H9 (cell line): ENCODE measurements around the gene PRR5L. TPM values are rescaled to one million over a fixed set of nuclear protein-coding genes. Genes with fewer than 3 reads are reported as not detected.
A peak's percentile ranks its signal among the peaks of the same experiment; 100 is the strongest.
"Not testable (repeated sequence)": the region's sequence is repeated elsewhere in the genome, so short reads cannot be mapped to it uniquely, and the experiment has no call there.

Experiments
- DNase-seq: peaks from one replicate; pipeline ENCODE4 v3.0.0-alpha.2; 2017
- H2AFZ ChIP-seq: one replicate; pipeline ENCODE4 v1.6.1; 2013; ENCODE audit warnings: mild to moderate bottlenecking, low read length, control low read depth, moderate library complexity
- H2AK5ac ChIP-seq: 2 replicates; pipeline ENCODE4 v1.6.1; 2013; ENCODE audit warnings: low read length, control low read depth, mixed read lengths; ENCODE audit not compliant: insufficient read length
- H2BK120ac ChIP-seq: one replicate; pipeline ENCODE4 v1.6.1; 2013; ENCODE audit warnings: low read depth, mild to moderate bottlenecking, low read length, control low read depth, inconsistent platforms; ENCODE audit not compliant: poor library complexity, severe bottlenecking
- H2BK12ac ChIP-seq: 2 replicates; pipeline ENCODE4 v1.6.1; 2013; ENCODE audit warnings: low read length, control low read depth, mixed read lengths, low read depth; ENCODE audit not compliant: insufficient read length
- H2BK15ac ChIP-seq: 2 replicates; pipeline ENCODE4 v1.6.1; 2013; ENCODE audit warnings: low read depth, low read length, control low read depth
- H2BK20ac ChIP-seq: one replicate; pipeline ENCODE4 v1.6.1; 2013; ENCODE audit warnings: low read depth, mild to moderate bottlenecking, low read length, control low read depth, inconsistent platforms; ENCODE audit not compliant: poor library complexity, severe bottlenecking
- H2BK5ac ChIP-seq: 2 replicates; pipeline ENCODE4 v1.6.1; 2013; ENCODE audit warnings: low read length, control low read depth, mixed read lengths; ENCODE audit not compliant: insufficient read length
- H3K14ac ChIP-seq: 2 replicates; pipeline ENCODE4 v1.6.1; 2013; ENCODE audit warnings: low read length, control low read depth; ENCODE audit not compliant: insufficient read depth
- H3K18ac ChIP-seq: 2 replicates; pipeline ENCODE4 v1.6.1; 2013; ENCODE audit warnings: low read depth, mild to moderate bottlenecking, mixed read lengths, low read length, control low read depth; ENCODE audit not compliant: insufficient read length
- H3K23ac ChIP-seq: 2 replicates; pipeline ENCODE4 v1.6.1; 2013; ENCODE audit warnings: low read length, control low read depth, mixed read lengths, low read depth; ENCODE audit not compliant: insufficient read length
- H3K23me2 ChIP-seq: 2 replicates; pipeline ENCODE4 v1.6.1; 2013; ENCODE audit warnings: low read depth, mild to moderate bottlenecking, mixed read lengths, low read length, control low read depth; ENCODE audit not compliant: insufficient read length, poor library complexity, severe bottlenecking
- H3K27ac ChIP-seq: 2 replicates; pipeline ENCODE4 v1.5.1; 2013; ENCODE audit warnings: low read length, control low read depth, mixed read lengths, low read depth; ENCODE audit not compliant: insufficient read length
- H3K27me3 ChIP-seq: 2 replicates; pipeline ENCODE4 v1.6.1; 2013; ENCODE audit warnings: low read length, control low read depth, inconsistent platforms; ENCODE audit not compliant: insufficient read depth
- H3K4ac ChIP-seq: 2 replicates; pipeline ENCODE4 v1.6.1; 2013; ENCODE audit warnings: low read depth, mild to moderate bottlenecking, control low read depth, inconsistent platforms, low read length, moderate library complexity
- H3K4me1 ChIP-seq: 2 replicates; pipeline ENCODE4 v1.6.1; 2013; ENCODE audit warnings: low read length, control low read depth, inconsistent platforms; ENCODE audit not compliant: insufficient read depth
- H3K4me2 ChIP-seq: 2 replicates; pipeline ENCODE4 v1.6.1; 2013; ENCODE audit warnings: low read length, control low read depth, mixed read lengths; ENCODE audit not compliant: insufficient read length, insufficient read depth
- H3K56ac ChIP-seq: 2 replicates; pipeline ENCODE4 v1.6.1; 2013; ENCODE audit warnings: low read depth, mild to moderate bottlenecking, mixed read lengths, low read length, control low read depth; ENCODE audit not compliant: insufficient read length
- H3K79me1 ChIP-seq: 2 replicates; pipeline ENCODE4 v1.6.1; 2013; ENCODE audit warnings: low read depth, mild to moderate bottlenecking, moderate library complexity, low read length, control low read depth, inconsistent platforms; ENCODE audit not compliant: insufficient read depth, poor library complexity, severe bottlenecking
- H3K79me2 ChIP-seq: 2 replicates; pipeline ENCODE4 v1.6.1; 2013; ENCODE audit warnings: low read length, control low read depth, inconsistent platforms; ENCODE audit not compliant: insufficient read depth
- H3K9ac ChIP-seq: 2 replicates; pipeline ENCODE4 v1.6.1; 2013; ENCODE audit warnings: low read length, control low read depth, mixed read lengths; ENCODE audit not compliant: insufficient read length; ENCODE audit errors: extremely low read depth
- H3K9me3 ChIP-seq: one replicate; pipeline ENCODE4 v1.6.1; 2013; ENCODE audit warnings: low read depth, low read length, inconsistent platforms; ENCODE audit not compliant: control insufficient read depth
- H3T11ph ChIP-seq: one replicate; pipeline ENCODE4 v1.6.1; 2013; ENCODE audit warnings: mild to moderate bottlenecking, low read length, control low read depth, inconsistent platforms
- H4K20me1 ChIP-seq: one replicate; pipeline ENCODE4 v1.6.1; 2013; ENCODE audit not compliant: control insufficient read depth, insufficient read length, insufficient read depth
- H4K5ac ChIP-seq: 2 replicates; pipeline ENCODE4 v1.6.1; 2013; ENCODE audit warnings: low read depth, mild to moderate bottlenecking, mixed read lengths, low read length, control low read depth; ENCODE audit not compliant: insufficient read length
- H4K8ac ChIP-seq: replicated peaks from 2 replicates; pipeline ENCODE4 v1.6.1; 2013; ENCODE audit warnings: low read length, control low read depth, mixed read lengths, low read depth; ENCODE audit not compliant: insufficient read length
- H4K91ac ChIP-seq: 2 replicates; pipeline ENCODE4 v1.6.1; 2013; ENCODE audit warnings: low read depth, mild to moderate bottlenecking, moderate library complexity, mixed read lengths, low read length, control low read depth; ENCODE audit not compliant: insufficient read length
- H3K27ac Mint-ChIP-seq, 3 experiments: 2 replicates in 2 of 3; 3 replicates in 1 of 3; pipeline ENCODE4 v1.8.0; 2020 to 2021; ENCODE audit warnings: mixed read lengths in 3 of 3, mild to moderate bottlenecking in 1 of 3, moderate library complexity in 1 of 3
- H3K27me3 Mint-ChIP-seq: 2 replicates; pipeline ENCODE4 v1.8.0; 2021; ENCODE audit warnings: low read depth, mild to moderate bottlenecking, moderate library complexity, mixed read lengths
- H3K36me3 Mint-ChIP-seq, 3 experiments: 2 replicates in 2 of 3; 3 replicates in 1 of 3; pipeline ENCODE4 v1.8.0; 2020 to 2021; ENCODE audit warnings: low read depth in 3 of 3, mixed read lengths in 3 of 3; ENCODE audit not compliant: insufficient read depth in 1 of 3
- H3K4me1 Mint-ChIP-seq, 2 experiments: 2 replicates each; pipeline ENCODE4 v1.8.0; 2020; ENCODE audit warnings: mixed read lengths in 2 of 2
- H3K4me3 Mint-ChIP-seq, 2 experiments: 2 replicates in 1 of 2; 3 replicates in 1 of 2; pipeline ENCODE4 v1.8.0; 2020 to 2021; ENCODE audit warnings: mild to moderate bottlenecking in 2 of 2, mixed read lengths in 2 of 2, moderate library complexity in 1 of 2
- H3K9me3 Mint-ChIP-seq, 2 experiments: 2 replicates in 1 of 2; 3 replicates in 1 of 2; pipeline ENCODE4 v1.8.0; 2020; ENCODE audit warnings: mild to moderate bottlenecking in 2 of 2, mixed read lengths in 2 of 2, moderate library complexity in 1 of 2
- WGBS: extraction: QIAGEN DNeasy Blood & Tissue Kit; methylation state at CpG from one replicate; pipeline ENCODE4 v1.1.7; 2013; ENCODE audit warnings: missing lambda C conversion rate, low lambda C conversion rate, mixed read lengths; ENCODE audit not compliant: insufficient read length; ENCODE audit errors: extremely low coverage; 5-methylcytosine and 5-hydroxymethylcytosine counted together
- total RNA-seq: library from RNA; stranded (reverse); gene quantifications from 2 replicates; pipeline ENCODE4 v1.2.1, GENCODE V29; 2021

Gene PRR5L
- total RNA-seq, 1 experiment from 2014 or later: 5.6 TPM

DNA sequence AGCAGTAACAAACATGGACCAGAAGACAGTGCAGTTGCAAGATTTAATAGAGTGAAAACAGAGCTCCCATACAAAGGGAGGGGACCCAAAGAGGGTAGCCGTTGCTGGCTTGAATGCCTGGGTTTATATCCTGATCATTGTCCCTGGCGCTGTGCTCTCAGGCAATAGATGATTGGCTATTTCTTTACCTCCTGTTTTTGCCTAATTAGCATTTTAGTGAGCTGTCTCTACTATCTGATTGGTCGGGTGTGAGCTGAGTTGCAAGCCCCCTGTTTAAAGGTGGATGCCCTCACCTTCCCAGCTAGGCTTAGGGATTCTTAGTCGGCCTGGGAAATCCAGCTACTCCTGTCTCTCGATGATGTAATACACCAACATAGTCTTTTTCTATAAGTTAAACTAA lies 29.3 kb downstream of the PRR5L start:
- not testable (repeated sequence) for H3K79me1 ChIP-seq, H3K27ac ChIP-seq, H3K79me2 ChIP-seq, H3K9me3 ChIP-seq, H2BK20ac ChIP-seq, H3K27me3 Mint-ChIP-seq, H2AK5ac ChIP-seq, H4K5ac ChIP-seq, H4K91ac ChIP-seq, H3T11ph ChIP-seq, DNase-seq, H3K27me3 ChIP-seq, H3K36me3 Mint-ChIP-seq, H3K4me1 ChIP-seq, H3K18ac ChIP-seq, H3K14ac ChIP-seq, H3K23ac ChIP-seq, H2BK12ac ChIP-seq, H2BK15ac ChIP-seq, H3K4me3 Mint-ChIP-seq, H3K23me2 ChIP-seq, H2BK120ac ChIP-seq, H3K4me2 ChIP-seq, H3K9ac ChIP-seq, H2BK5ac ChIP-seq, H2AFZ ChIP-seq, H3K4ac ChIP-seq, H4K20me1 ChIP-seq, H3K56ac ChIP-seq, H4K8ac ChIP-seq, H3K9me3 Mint-ChIP-seq
- Mint-ChIP-seq H3K4me1 (peaks cover 26 to 27% of the 10 kb centered on the region in 2 experiments), H3K27ac (peak overlapping the region in 1 of 3 experiments; percentile 15; a peak in 2 of 7 replicates)
- whole genome bisulfite sequencing: no CpG with 5 or more reads among the region's 5 CpGs
